GM18508 (cell line): Measurements from ENCODE around the gene BUD23.

Source experiments
- ATAC-seq: cut with Tn5 transposase; IDR thresholded peaks from one replicate; pipeline ENCODE4 v1.9.1; 2021; ENCODE audit warnings: moderate number of reproducible peaks; ENCODE audit not compliant: insufficient read depth, unreplicated experiment

The BUD23 gene

GRCh38 chr7:73738612-73739386 is 55.4 kb downstream of the BUD23 start, which contains the start of gene ABHD11:
ABHD11 (minus strand) TSS chr7:73738802; CDS start chr7:73738770, 32 bp downstream.
- ATAC-seq: peak; percentile 61

GRCh38 chr7:73739387-73739767 is 56.0 kb downstream of the BUD23 start:
- ATAC-seq: no peak

DNA sequence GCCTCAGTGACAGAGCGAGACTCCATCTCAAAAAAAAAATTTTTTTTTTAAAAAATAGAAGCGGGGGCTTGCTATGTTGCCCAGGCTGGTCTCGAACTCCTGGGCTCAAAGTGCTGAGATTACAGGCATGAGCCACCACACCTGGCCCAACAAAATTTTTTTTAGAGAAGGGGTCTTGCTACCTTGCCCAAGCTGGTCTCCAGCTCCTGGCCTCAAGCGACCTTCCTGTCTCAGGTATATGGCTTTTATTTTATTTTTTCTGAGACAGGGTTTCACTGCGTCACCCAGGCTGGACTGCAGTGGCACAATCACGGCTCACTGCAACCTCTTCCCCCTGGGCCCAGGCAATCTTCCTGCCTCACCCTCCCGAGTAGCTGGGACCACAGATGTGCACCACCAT is 56.8 kb downstream of the BUD23 start:
- ATAC-seq: no peak

- no peak for ATAC-seq
Measured at GRCh38 chr7:73740771-73741170, 57.4 kb downstream of the BUD23 start.

- ATAC-seq: no peak
Measured at GRCh38 chr7:73741600-73741999, 58.2 kb downstream of the BUD23 start.

- no peak for ATAC-seq
Measured at GRCh38 chr7:73742338-73742752, 58.9 kb downstream of the BUD23 start.

DNA sequence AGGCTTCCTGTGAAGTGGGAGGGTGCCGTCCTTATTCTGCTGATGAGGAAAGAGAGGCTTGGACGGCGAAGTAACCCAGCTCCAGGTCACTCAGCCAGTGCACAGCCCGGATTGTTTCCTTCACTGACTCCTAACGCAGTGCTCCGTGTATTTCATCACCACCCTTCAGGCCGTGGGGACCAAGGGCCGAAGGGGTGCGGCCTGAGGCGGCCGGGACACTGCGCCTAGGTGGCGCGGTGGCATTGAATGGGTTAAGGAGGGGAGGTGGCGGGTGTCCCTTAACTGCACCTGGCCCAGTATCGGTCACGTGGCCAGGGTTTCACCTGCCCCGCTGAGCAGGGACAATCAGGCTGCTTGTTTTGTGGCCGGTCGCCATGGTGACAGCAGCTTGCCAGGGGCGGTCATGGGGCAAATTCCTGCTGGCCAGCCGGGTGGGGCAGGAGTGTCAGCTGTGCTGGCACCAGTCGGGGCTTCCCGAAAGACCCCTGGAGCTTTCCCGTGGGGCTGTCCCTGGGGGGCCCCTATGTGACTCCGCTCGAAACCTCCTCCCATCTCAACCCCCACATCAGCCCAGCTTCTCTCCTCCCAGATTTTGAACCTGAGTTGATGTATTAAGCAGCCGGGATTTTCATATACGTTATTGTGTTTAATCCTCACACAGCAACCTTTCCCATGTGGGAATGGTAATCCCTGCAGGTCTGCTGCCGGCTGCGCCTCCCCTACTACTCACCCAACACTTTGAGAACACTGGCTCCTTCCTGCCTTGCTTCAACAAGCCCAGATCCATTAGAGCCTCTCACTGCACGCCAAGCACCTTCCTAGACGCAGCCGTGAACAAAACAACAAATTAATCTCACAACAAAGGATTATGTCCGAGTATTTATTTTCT is 59.6 kb downstream of the BUD23 start:
- ATAC-seq: no peak

DNA sequence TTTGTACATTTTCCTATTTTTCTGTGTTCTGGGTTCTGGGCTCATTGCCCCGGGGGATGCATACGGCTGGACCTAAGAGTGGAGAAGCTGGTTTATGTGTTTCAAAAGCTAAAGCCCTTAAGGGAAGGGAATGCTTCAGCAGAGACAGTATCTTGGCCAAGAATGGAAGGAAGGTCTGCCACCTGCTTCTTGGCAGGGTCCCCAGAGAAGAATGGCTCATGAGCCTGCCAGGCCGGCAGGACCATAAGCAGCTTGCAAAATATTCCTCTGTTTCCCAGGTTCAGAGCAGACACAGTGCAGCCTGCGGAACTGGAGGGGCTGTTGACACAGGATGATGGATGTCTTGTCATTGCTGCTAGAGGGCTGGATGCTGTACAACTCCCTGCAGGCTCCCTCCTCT is 63.0 kb downstream of the BUD23 start:
- ATAC-seq: no peak
